H54 (cell line): ENCODE measurements around the gene PSMF1.

Experiments used
- DNase-seq: peaks from one replicate; pipeline ENCODE4 v3.0.0; 2011; ENCODE audit warnings: low spot score, mixed read lengths; ENCODE audit not compliant: insufficient read length
- FAIRE-seq: peaks from 3 replicates; lab custom pipeline; 2011; peaks lifted over from hg19 to GRCh38; lab: Jason Lieb, UNC
- POLR2A ChIP-seq: IDR thresholded peaks from 2 replicates; pipeline ENCODE4 v1.6.1; 2011; ENCODE audit warnings: low read depth, mild to moderate bottlenecking, low read length

PSMF1 gene, protein sequence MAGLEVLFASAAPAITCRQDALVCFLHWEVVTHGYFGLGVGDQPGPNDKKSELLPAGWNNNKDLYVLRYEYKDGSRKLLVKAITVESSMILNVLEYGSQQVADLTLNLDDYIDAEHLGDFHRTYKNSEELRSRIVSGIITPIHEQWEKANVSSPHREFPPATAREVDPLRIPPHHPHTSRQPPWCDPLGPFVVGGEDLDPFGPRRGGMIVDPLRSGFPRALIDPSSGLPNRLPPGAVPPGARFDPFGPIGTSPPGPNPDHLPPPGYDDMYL

DNA sequence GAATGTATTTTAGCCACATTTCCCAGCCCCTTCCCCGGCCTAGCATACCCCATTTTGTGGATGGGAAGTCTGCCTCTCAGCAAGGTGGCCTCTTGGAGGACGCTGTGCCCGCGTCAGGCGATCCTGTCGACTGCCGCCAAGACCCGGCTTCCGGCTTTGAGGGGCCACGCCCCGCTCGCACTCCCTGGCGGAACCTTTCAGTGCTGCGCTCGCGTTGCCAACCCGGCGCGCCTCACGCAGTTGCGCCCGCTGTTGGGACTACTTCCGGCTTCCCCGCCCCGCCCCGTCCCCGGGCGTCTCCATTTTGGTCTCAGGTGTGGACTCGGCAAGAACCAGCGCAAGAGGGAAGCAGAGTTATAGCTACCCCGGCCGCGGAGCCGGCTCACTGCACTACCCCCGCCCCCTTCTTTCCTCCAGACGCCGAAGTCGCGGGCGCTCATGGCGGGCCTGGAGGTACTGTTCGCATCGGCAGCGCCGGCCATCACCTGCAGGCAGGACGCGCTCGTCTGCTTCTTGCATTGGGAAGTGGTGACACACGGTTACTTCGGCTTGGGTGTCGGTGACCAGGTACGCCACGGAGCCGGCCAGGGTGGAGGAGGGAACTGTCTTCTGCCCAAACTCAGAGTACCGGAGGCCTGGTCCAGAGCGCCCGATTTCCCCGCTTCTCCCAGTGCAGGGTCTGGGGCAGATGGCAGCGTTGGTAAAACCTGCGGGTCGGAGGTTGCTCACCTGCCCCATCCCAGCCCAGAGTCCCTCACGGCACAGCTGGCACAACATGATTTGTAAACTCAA, at the start of gene PSMF1:
Gene PSMF1 (plus strand): TSS at position 267 of the 792 bp plus-strand sequence. CDS start 172 bp downstream, at position 439.
- peak; percentile 92 for DNase-seq
- FAIRE-seq: no peak
- peak; percentile 87 for TF ChIP-seq POLR2A

DNA sequence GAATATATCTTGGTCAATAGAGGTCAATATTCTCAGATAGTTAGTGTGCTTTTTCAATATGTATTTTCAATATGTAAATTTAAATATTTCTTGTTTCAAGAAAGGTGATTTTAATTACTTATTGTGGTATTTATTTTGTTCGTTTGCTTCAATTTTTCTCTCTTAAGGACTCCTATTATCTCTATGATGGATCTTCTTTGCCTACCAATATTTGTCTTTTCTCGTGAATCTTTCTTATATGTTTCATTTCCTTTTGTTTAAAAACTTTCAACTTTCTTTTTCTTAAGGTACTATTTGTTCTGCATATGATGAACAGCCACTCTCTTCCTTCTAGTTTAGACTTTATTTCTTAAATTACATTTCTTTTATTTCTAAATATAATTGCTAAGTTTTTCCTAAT, 46.1 kb upstream of the PSMF1 start:
- no peak for FAIRE-seq
- DNase-seq: no peak
- TF ChIP-seq POLR2A: no peak

DNA sequence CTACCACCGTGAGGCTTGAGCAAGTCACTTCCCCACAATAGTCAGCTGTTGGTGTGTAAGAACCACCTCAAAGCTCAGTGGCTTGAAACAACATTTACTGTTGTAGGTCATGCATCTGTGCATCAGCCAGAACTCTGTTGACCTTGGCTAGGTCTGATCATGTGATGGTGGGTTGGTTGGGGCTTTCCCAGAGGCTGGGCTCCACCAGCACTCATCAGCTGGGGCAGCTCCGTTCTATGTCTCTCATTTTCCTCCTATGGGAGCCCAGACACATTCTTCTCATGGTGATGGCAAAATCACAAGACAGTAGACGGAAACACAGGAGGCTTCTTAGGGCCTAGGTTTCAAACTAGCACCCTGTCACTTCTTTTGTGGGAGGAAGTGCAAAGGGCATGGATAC, 42.8 kb upstream of the PSMF1 start:
- no peak for DNase-seq
- FAIRE-seq: no peak
- TF ChIP-seq POLR2A: no peak

DNA sequence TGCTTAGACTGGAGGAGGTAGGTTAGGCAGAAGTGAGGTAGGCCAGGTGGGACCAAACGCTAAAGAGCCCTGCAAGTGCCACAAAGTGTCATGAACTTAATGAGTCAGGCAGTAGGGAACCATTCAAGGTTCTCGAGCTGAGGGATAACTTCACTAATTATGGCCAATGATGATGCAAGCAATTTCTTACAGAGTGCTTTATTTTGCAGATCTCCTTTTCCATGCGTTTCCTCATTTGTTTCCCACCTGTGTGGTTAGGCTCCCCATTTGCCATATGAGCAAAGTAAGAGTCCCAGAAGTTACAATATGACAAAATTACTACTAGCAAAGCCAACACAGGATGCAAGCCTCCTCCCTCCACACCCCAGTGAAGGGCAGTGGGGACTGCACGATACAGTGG, 36.5 kb upstream of the PSMF1 start:
- DNase-seq (no peak), FAIRE-seq (no peak)
- TF ChIP-seq POLR2A: no peak

DNA sequence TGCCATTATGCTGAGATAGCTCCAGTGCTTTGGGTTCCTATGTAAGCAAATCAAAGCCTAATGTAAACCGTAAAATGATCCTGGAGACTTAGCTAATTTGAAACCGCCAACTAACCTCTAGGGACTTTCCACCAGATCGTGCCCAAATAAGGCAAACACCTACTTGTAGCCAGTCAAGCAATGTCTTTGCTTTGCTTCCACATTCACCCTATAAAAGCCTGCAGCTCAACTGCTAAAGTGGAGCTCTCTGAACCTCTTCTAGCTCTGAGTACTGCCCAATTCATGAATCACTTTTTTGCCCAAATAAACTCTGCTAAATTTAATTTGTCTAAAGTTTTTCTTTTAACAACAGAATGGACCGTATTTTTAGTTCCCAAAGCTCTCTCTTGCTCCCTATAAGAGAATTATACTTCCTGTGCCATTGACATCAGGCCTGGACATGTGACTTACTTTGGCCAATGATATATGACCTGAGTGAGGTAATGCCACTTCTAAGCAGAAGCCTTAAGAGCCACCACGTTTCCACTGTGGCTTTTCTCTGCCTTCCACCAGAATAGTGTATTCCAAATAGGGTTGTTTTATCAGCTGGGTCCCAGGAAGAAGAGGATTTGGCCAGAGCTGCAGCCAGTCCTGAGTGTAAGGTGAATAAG, 34.8 kb upstream of the PSMF1 start:
- DNase-seq (no peak), FAIRE-seq (no peak)
- no peak for TF ChIP-seq POLR2A

DNA sequence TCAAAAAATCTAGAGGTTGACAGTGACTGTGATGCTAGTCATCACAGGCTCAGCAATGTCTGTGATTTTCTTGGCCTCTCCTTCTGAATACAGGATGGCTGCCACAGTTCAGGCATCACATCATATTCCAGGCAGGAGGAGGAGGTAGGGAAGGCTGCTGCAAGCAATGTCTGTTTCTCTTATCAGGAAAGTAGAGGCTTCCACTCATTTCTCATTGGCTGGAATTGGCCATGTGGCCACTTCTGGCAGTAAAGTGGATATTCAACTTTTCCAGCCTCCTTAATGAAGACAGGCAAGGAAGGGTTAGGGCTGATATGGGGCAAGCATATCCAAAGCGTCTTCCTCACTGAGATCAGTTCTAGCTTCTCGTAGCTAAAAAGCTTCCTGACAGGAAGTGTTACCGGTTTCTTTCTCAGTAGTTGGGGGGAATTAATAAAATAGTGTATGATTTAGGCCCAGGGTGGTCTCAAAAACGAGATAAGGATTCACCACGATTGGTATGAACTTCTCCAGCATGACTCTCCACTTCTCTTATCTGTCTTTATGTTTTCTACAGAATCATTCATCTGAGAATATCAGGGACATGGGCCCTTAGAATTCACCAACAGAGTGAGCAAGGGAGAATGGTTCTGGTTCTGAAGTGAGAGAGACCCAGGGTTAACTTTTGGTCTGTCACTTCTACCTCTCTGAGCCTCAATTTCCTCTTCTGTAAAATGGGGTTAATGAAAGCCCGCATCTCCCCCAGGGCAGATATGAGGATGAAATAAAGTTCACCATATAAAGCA, 32.7 kb upstream of the PSMF1 start:
- no peak for DNase-seq
- FAIRE-seq: no peak
- TF ChIP-seq POLR2A: no peak

DNA sequence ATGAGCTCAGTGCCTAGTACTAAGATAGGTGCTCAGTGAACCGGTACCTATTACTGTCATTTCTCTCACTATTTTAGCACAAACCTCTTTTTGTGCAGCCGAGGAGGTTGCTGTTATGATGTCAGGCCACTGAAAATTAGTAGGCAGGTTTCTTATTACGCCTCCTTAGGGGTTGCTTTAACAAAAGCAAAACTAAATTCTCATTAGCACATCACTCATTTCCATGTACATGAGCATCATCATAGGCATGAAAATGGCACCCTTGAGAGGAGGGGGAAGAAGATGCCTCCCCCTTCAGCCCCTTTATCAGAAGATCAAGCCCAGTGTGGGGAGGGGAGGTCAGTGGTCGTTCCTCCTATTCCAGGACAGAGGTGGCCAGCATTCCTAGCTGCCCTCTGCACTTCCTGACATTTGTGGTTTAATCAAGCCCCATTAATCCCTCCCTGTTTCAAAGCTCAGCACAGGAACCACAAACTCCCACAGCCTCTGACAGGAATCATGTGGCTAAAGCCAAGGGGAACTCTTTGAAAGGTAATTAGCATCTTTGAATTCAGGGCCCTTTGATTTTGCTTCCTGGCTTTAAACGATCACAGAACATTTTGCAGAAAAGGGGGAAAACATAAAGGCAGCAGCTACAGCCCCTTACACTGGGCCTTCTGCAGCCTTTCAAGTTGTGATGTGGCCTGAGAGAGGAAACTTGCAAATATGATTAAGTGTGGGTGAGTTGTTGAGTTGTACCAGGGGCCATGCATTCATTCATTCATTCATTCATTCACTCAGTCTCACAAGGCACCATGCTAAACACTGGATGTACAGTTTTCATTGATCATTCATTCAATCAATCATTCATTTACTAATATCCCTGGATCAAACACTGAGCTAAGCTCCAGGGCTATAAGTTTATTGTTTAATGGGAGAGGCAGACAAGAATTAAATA, 31.9 kb upstream of the PSMF1 start:
- TF ChIP-seq POLR2A: no peak
- DNase-seq: no peak
- FAIRE-seq: no peak

DNA sequence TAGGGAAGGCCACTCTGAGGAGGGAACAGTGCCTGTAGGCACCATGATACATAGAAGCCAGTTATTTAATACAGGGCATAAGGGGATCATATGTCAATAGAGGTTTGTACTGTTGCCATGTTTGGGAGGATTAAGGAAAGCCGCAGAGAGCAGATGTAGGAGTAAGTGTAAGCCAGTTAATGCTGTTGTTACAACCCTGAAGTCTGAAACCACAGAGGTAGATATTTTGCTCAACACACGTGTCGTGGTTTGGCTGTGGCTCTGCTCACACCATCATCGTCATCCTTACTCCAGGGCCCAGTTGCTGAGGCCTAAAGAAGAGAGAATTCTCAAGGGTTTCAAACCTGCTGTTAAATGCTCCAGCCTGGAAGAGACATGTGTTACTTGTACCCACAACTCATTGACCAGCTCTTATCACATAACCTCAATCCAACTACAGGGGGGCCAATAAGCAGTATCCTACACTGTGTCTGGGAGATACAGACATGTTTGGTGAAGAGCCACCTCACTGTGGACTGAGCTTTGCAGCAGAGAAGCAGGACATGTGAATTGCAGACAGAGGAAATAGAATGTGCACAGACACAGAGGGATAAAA, 31.0 kb upstream of the PSMF1 start:
- no peak for FAIRE-seq
- TF ChIP-seq POLR2A: no peak
- DNase-seq: no peak

DNA sequence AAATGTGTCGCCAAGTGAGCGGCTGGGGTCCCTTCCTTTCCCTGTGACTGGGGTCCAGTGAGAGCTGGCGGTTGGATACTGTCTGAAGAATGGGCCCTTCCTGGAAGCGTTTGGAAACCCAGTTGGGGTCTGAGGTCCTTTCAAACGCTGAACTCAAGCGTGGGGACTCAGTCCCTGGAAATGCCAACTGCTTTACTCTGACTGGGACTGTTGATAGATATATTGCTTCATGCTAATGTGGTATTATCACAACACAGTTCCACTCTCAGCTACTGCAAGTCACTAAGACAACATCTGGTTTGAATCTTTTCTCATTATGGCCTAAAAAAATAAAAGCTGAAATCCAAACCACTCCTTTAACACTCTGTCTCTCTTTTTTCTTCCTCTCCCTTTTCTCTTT, 23.7 kb upstream of the PSMF1 start:
- no peak for DNase-seq
- no peak for TF ChIP-seq POLR2A
- no peak for FAIRE-seq

DNA sequence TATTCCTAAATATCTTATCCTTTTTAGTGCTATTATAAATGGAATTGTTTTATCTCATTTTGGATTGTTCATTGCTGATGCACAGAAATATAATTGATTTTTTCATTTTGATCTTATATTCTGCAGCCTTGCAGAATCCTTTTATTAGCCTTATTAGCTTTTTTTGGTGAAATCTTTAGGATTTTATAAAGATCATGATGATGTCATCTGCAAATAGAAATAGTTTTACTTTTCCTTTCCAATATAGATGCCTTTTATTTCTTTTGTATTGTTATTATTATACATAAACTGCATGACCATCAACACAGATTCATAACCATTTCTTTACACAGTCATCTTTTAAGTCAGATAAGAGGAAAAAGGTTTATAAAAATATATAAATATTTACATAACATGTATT, 16.9 kb upstream of the PSMF1 start:
- FAIRE-seq (no peak), DNase-seq (no peak)
- TF ChIP-seq POLR2A: no peak

DNA sequence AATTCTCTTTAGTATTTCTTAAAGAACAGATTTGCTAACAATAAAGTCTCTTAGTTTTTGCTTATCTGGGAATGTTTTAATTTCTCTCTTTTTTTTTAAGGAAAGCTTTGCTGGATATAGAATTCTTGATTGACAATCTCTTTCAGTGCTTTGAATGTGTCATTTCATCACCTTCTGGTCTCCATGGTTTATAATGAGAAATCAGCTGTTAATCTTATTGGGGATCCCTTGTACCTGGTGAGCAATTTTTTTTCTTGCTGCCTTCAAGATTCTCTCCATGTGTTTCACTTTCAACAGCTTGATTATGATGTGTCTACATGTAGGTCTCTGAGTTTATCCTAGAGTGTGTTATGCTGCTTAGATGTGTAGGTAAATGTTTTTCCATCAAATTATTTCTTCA, 16.4 kb upstream of the PSMF1 start:
- FAIRE-seq (no peak), DNase-seq (no peak)
- no peak for TF ChIP-seq POLR2A

DNA sequence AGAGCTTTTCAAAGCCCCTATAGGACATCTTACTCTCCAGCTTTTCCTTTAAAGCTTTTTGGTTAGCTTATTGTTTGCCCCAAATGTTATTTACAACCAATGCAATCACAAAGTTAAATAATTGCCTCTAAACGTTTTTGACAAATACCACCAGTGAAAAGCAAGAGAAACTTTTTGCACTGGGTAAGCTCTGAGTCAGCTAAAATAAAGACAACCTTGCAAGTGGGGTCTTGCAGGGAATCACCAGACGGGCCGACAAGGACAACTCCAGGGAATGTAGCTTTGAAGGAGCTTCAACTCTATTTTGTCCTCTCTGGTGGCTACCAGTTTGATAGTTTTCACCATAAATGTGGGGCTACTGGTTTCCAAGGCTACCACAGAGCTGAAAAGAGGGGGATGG, 14.7 kb upstream of the PSMF1 start:
- DNase-seq (no peak), FAIRE-seq (no peak)
- TF ChIP-seq POLR2A: no peak

DNA sequence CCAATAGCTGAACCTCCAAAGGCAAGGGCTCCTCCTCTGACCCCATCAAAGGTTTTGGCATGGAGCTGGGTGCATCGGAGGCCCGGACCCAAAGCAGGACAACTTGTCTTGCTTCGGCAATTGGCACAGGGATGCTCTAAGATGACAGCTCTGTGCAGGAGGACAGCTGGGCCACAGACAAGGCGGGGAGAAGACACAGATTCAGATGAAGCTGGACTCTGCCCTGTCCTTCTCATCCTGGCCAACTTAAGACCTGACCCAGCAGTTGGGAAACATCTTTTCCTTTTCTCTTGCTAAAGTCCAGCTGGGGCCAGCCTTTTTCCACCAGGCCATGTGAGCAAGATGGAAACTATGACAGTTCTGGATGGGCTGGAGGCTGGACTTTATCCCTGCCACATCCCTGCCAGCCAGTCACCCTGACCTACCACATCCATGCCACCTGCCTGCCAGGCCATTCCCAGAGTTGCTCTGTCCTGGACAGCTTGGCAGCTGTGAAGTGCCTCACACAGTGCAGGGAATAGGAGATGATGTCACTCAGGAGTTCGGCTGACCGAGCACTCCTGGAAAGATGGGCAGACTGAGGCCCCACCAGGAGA, 12.7 kb upstream of the PSMF1 start:
- TF ChIP-seq POLR2A: no peak
- no peak for FAIRE-seq
- no peak for DNase-seq
